Stimulated activated CD8-positive, alpha-beta memory T cell treated with anti-CD3 and anti-CD28 coated beads, Interleukin-12 subunit alpha, Interleukin-12 subunit beta, amount 100 ng/mL, for 1 hour (primary cell): ENCODE results near the gene COPS8.

Experiments
- DNase-seq: peaks from one replicate; pipeline ENCODE4 v3.0.0-alpha.2; 2020; ENCODE audit warnings: low read depth

COPS8 gene

GRCh38 chr2:237101118-237101979 lies 15.7 kb downstream of the COPS8 start:
- DNase-seq: no peak

- DNase-seq: no peak
Measured at GRCh38 chr2:237102428-237102827, 16.7 kb downstream of the COPS8 start.

- no peak for DNase-seq
Measured at GRCh38 chr2:237109421-237109934, 23.8 kb downstream of the COPS8 start.

GRCh38 chr2:237113026-237113795 lies 27.5 kb downstream of the COPS8 start:
- DNase-seq: no peak

- DNase-seq: no peak
Measured at GRCh38 chr2:237115870-237116269, 30.2 kb downstream of the COPS8 start.

- no peak for DNase-seq
Measured at GRCh38 chr2:237116431-237116830, 30.7 kb downstream of the COPS8 start.

GRCh38 chr2:237118025-237118424 lies 32.3 kb downstream of the COPS8 start:
- no peak for DNase-seq

- no peak for DNase-seq
Measured at GRCh38 chr2:237118561-237119155, 33.0 kb downstream of the COPS8 start.

- DNase-seq: no peak
Measured at GRCh38 chr2:237120916-237121315, 35.2 kb downstream of the COPS8 start.

GRCh38 chr2:237121321-237121720 lies 35.6 kb downstream of the COPS8 start:
- no peak for DNase-seq

- no peak for DNase-seq
Measured at GRCh38 chr2:237122214-237122666, 36.6 kb downstream of the COPS8 start.

GRCh38 chr2:237124820-237125219 lies 39.1 kb downstream of the COPS8 start:
- no peak for DNase-seq

- no peak for DNase-seq
Measured at GRCh38 chr2:237125967-237126366, 40.3 kb downstream of the COPS8 start.

GRCh38 chr2:237126519-237127174 lies 41.0 kb downstream of the COPS8 start:
- DNase-seq: no peak

- peak; percentile 6 for DNase-seq
Measured at GRCh38 chr2:237128026-237128703, 42.5 kb downstream of the COPS8 start.

- DNase-seq: no peak
Measured at GRCh38 chr2:237128845-237129592, 43.3 kb downstream of the COPS8 start.

- DNase-seq: no peak
Measured at GRCh38 chr2:237129625-237130263, 44.1 kb downstream of the COPS8 start.

GRCh38 chr2:237130562-237131421 lies 45.1 kb downstream of the COPS8 start:
- DNase-seq: no peak
